IMR-90 (cell line): ENCODE data around the gene AHNAK. TPM values are rescaled to one million over a fixed set of nuclear protein-coding genes. Genes with fewer than 3 reads are reported as not detected.

Source experiments
- ATAC-seq: fragments of 200-7000 bp; cut with Tn5 transposase; 2 replicates; pipeline ENCODE4 v1.9.1; 2020; ENCODE audit warnings: low read depth, mild to moderate bottlenecking, moderate library complexity
- BruUV-seq: library from RNA; stranded (reverse); fragments of 400-500 nt; replicated peaks from 2 replicates; lab custom pipeline; 2021; lab: Mats Ljungman, UMichigan
- CTCF ChIA-PET: fragments of 300-600 bp; formaldehyde crosslinking; extraction: SDS; loops from one replicate; lab custom pipeline; 2021; ENCODE audit warnings: antibody characterized with exemption; lab: Yijun Ruan, JAX
- POLR2A ChIA-PET: fragments of 300-600 bp; sonication (Branson Sonifier 250); formaldehyde crosslinking; loops from one replicate; lab custom pipeline; 2022; ENCODE audit warnings: antibody characterized with exemption; ENCODE audit not compliant: unreplicated experiment; lab: Charles Lee
- DNase-seq: peaks from one replicate; pipeline ENCODE4 v3.0.0; 2013
- H2AFZ ChIP-seq: replicated peaks from 2 replicates; pipeline ENCODE3; 2013; ENCODE audit warnings: low read length, mild to moderate bottlenecking; ENCODE audit not compliant: poor library complexity
- H2AK5ac ChIP-seq: 2 replicates; pipeline ENCODE4 v1.6.1; 2013; ENCODE audit warnings: low read depth, low read length, inconsistent platforms
- H2AK9ac ChIP-seq: replicated peaks from 2 replicates; pipeline ENCODE3; 2013; ENCODE audit warnings: mild to moderate bottlenecking, low read depth, low read length, moderate library complexity; ENCODE audit not compliant: poor library complexity
- H2BK120ac ChIP-seq: 2 replicates; pipeline ENCODE4 v1.6.1; 2013; ENCODE audit warnings: low read depth, low read length, inconsistent platforms
- H2BK15ac ChIP-seq: 3 replicates; pipeline ENCODE4 v1.6.1; 2013; ENCODE audit warnings: low read depth, low read length, inconsistent platforms
- H2BK20ac ChIP-seq: 2 replicates; pipeline ENCODE4 v1.6.1; 2013; ENCODE audit warnings: low read depth, mild to moderate bottlenecking, inconsistent platforms, low read length, moderate library complexity
- H2BK5ac ChIP-seq: 2 replicates; pipeline ENCODE4 v1.6.1; 2013; ENCODE audit warnings: mild to moderate bottlenecking, low read depth, low read length, inconsistent platforms; ENCODE audit not compliant: poor library complexity, severe bottlenecking
- H3K14ac ChIP-seq: replicated peaks from 2 replicates; pipeline ENCODE4 v1.6.1; 2013; ENCODE audit warnings: low read depth, low read length, inconsistent platforms
- H3K18ac ChIP-seq: 2 replicates; pipeline ENCODE4 v1.6.1; 2013; ENCODE audit warnings: low read depth, low read length, control low read depth
- H3K23ac ChIP-seq: 2 replicates; pipeline ENCODE4 v1.6.1; 2013; ENCODE audit warnings: low read depth, low read length, inconsistent platforms
- H3K27ac ChIP-seq: 2 replicates; pipeline ENCODE4 v1.5.1; 2013; ENCODE audit warnings: mild to moderate bottlenecking, control low read depth, low read length; ENCODE audit not compliant: insufficient read depth
- H3K27me3 ChIP-seq: 2 replicates; pipeline ENCODE4 v1.6.1; 2013; ENCODE audit warnings: low read length; ENCODE audit not compliant: control insufficient read depth, insufficient read depth
- H3K36me3 ChIP-seq: 2 replicates; pipeline ENCODE4 v1.6.1; 2013; ENCODE audit warnings: low read length, mixed read lengths; ENCODE audit not compliant: control insufficient read depth, insufficient read depth
- H3K4ac ChIP-seq: 2 replicates; pipeline ENCODE4 v1.6.1; 2013; ENCODE audit warnings: low read depth, low read length, inconsistent platforms
- H3K4me1 ChIP-seq: 2 replicates; pipeline ENCODE4 v1.6.1; 2013; ENCODE audit warnings: low read length, mixed read lengths; ENCODE audit not compliant: control insufficient read depth, insufficient read depth
- H3K4me2 ChIP-seq: 2 replicates; pipeline ENCODE4 v1.6.1; 2013; ENCODE audit warnings: low read depth, mild to moderate bottlenecking, control low read depth, low read length, moderate library complexity
- H3K4me3 ChIP-seq: 2 replicates; pipeline ENCODE4 v1.5.1; 2013; ENCODE audit warnings: low read depth, mild to moderate bottlenecking, control low read depth, low read length, moderate library complexity; ENCODE audit not compliant: insufficient read depth
- H3K56ac ChIP-seq: 2 replicates; pipeline ENCODE4 v1.6.1; 2013; ENCODE audit warnings: low read length, inconsistent platforms; ENCODE audit not compliant: insufficient read depth; ENCODE audit errors: extremely low read depth
- H3K79me1 ChIP-seq, 2 experiments: 2 replicates each; pipeline ENCODE4 v1.6.1; 2013; ENCODE audit warnings: low read length in 2 of 2, inconsistent platforms in 1 of 2, low read depth in 1 of 2
- H3K9ac ChIP-seq: 2 replicates; pipeline ENCODE4 v1.6.1; 2013; ENCODE audit warnings: low read depth, low read length, control low read depth
- H3K9me1 ChIP-seq: 2 replicates; pipeline ENCODE4 v1.6.1; 2013; ENCODE audit warnings: low read length, inconsistent platforms; ENCODE audit not compliant: insufficient read depth
- H3K9me3 ChIP-seq: 2 replicates; pipeline ENCODE4 v1.6.1; 2013; ENCODE audit warnings: low read length; ENCODE audit not compliant: control insufficient read depth, insufficient read depth
- H4K20me1 ChIP-seq: 2 replicates; pipeline ENCODE4 v1.6.1; 2013; ENCODE audit warnings: low read length, inconsistent platforms; ENCODE audit not compliant: insufficient read depth
- H4K5ac ChIP-seq: 2 replicates; pipeline ENCODE4 v1.6.1; 2013; ENCODE audit warnings: mild to moderate bottlenecking, low read depth, low read length, control low read depth
- H4K8ac ChIP-seq, 2 experiments: 2 replicates each; pipeline ENCODE4 v1.6.1; 2013; ENCODE audit warnings: low read depth in 2 of 2, low read length in 2 of 2, control low read depth in 1 of 2, inconsistent platforms in 1 of 2
- H4K91ac ChIP-seq: 2 replicates; pipeline ENCODE4 v1.6.1; 2013; ENCODE audit warnings: low read depth, low read length, inconsistent platforms; ENCODE audit not compliant: insufficient read depth
- BHLHE40 ChIP-seq: fragments of 150-350 bp; IDR thresholded peaks from 2 replicates; pipeline ENCODE4 v1.6.1; 2016; ENCODE audit warnings: mild to moderate bottlenecking, low read depth, low read length
- CEBPB ChIP-seq: IDR thresholded peaks from 2 replicates; pipeline ENCODE4 v1.6.1; 2012; ENCODE audit warnings: low read depth, low read length, improper control_type of control experiment
- CHD1 ChIP-seq: IDR thresholded peaks from 2 replicates; pipeline ENCODE4 v1.6.1; 2012; ENCODE audit warnings: low read depth, low read length, improper control_type of control experiment
- CTCF ChIP-seq: conservative IDR thresholded peaks from 2 replicates; pipeline ENCODE4 v1.5.1; 2012; ENCODE audit warnings: mild to moderate bottlenecking, low read depth, low read length, improper control_type of control experiment
- ELK1 ChIP-seq: fragments of 150-350 bp; IDR thresholded peaks from 2 replicates; pipeline ENCODE4 v1.6.1; 2016; ENCODE audit warnings: low read depth, mild to moderate bottlenecking, low read length, moderate library complexity, borderline replicate concordance
- FOS ChIP-seq: fragments of 150-350 bp; IDR thresholded peaks from 2 replicates; pipeline ENCODE4 v1.6.1; 2016; ENCODE audit warnings: low read depth, low read length
- MAFK ChIP-seq: IDR thresholded peaks from 2 replicates; pipeline ENCODE4 v1.6.1; 2012; ENCODE audit warnings: low read depth, low read length, improper control_type of control experiment
- MAZ ChIP-seq: IDR thresholded peaks from 2 replicates; pipeline ENCODE4 v1.6.1; 2012; ENCODE audit warnings: low read depth, mild to moderate bottlenecking, low read length, improper control_type of control experiment, moderate library complexity, borderline replicate concordance
- NFE2L2 ChIP-seq: fragments of 150-350 bp; IDR thresholded peaks from 2 replicates; pipeline ENCODE4 v1.6.1; 2016; ENCODE audit warnings: low read depth, mild to moderate bottlenecking, low read length
- POLR2A ChIP-seq: IDR thresholded peaks from 2 replicates; pipeline ENCODE4 v1.6.1; 2012; ENCODE audit warnings: mild to moderate bottlenecking, low read depth, low read length
- RAD21 ChIP-seq: IDR thresholded peaks from 2 replicates; pipeline ENCODE4 v1.6.1; 2012; ENCODE audit warnings: low read length, improper control_type of control experiment
- RCOR1 ChIP-seq: IDR thresholded peaks from 2 replicates; pipeline ENCODE4 v1.6.1; 2012; ENCODE audit warnings: mild to moderate bottlenecking, low read length, improper control_type of control experiment; ENCODE audit not compliant: insufficient replicate concordance
- RFX5 ChIP-seq: IDR thresholded peaks from 2 replicates; pipeline ENCODE4 v1.8.0; 2012; ENCODE audit warnings: low read depth, mild to moderate bottlenecking, low read length, moderate library complexity
- USF2 ChIP-seq: fragments of 150-350 bp; IDR thresholded peaks from 2 replicates; pipeline ENCODE4 v1.6.1; 2017; ENCODE audit warnings: mild to moderate bottlenecking, antibody characterized with exemption, low read length, low read depth
- WGBS, 2 experiments: methylation state at CpG; one replicate each; pipeline versions ENCODE4 v1.1.5 to v1.1.7; 2013; ENCODE audit warnings: missing lambda C conversion rate in 2 of 2; ENCODE audit not compliant: insufficient read length in 1 of 2; ENCODE audit errors: extremely low coverage in 2 of 2; 5-methylcytosine and 5-hydroxymethylcytosine counted together
- dilution Hi-C: fragments of 300-500 bp; cut with HindIII; formaldehyde crosslinking; loops from one replicate; pipeline ENCODE4 v1.14.3; 2018; ENCODE audit warnings: low sequenced_read_pairs; ENCODE audit not compliant: unreplicated experiment
- in situ Hi-C: fragments of 300-500 bp; cut with MboI; formaldehyde crosslinking; loops from 3 replicates; pipeline ENCODE4 v1.14.3; 2019; ENCODE audit warnings: low sequenced_read_pairs, inconsistent platforms, mixed read lengths
- intact Hi-C: fragments of 100-400 bp; cut with micrococcal nuclease; formaldehyde crosslinking; loops from 2 replicates; pipeline ENCODE4 v1.10.0; 2022
- polyA plus RNA-seq, 3 experiments: library from polyadenylated mRNA; depleted of rRNA; stranded (reverse); fragments of >200 nt; gene quantifications; 2 replicates each; pipeline ENCODE4 v1.2.3, GENCODE V29; 2012; ENCODE audit warnings: low replicate concordance in 1 of 3
- total RNA-seq: library from RNA; depleted of rRNA; stranded (reverse); fragments of >200 nt; gene quantifications from 2 replicates; pipeline ENCODE4 v1.2.3, GENCODE V29; 2012

Gene AHNAK
- total and polyA plus RNA-seq, 2 of the 4 experiments (the other 2 are of a cell fraction) = 95.1 to 695 TPM

GRCh38 chr11:62592146-62592815 lies 45.7 kb upstream of the AHNAK start:
- no TSS peak for BruUV-seq
- peak overlapping the region; percentile 57 for H3K4me2 ChIP-seq
- POLR2A ChIA-PET = interaction anchor here (0.5 to 2.2 kb wide), 8 partner anchors 9 to 206 kb away, joined by 3 to 15 read pairs (median 5); partner anchors contain the start of genes B3GAT3, EEF1G and MTA2
- peak overlapping the region; percentile 24 for H3K23ac ChIP-seq
- 2% methylated on average over 6 of the region's 17 CpGs; no CpG with 5 or more reads in 1 of the 2 experiments for WGBS, 2 experiments
- peak overlapping the region; percentile 43 for H3K4me3 ChIP-seq
- H4K8ac ChIP-seq = peak overlapping the region; percentile 52 to 63; a peak in 3 of 4 replicates
- peak overlapping the region; percentile 53 for H2AK5ac ChIP-seq
- peak overlapping the region; percentile 89 for H2AK9ac ChIP-seq
- peak overlapping the region; percentile 4; the same call in 1 of the 2 replicates for H4K5ac ChIP-seq
- H2AFZ ChIP-seq = peak overlapping the region; percentile 96
- no peak overlapping the region for H3K18ac ChIP-seq
- H3K9ac ChIP-seq = peak overlapping the region; percentile 43
- no peak overlapping the region for H2BK20ac ChIP-seq
- no peaks in the 10 kb centered on the region for H3K9me3 ChIP-seq
- in situ Hi-C loops = no loop called here
- peak overlapping the region; percentile 44 for H3K27ac ChIP-seq
- no peak overlapping the region for H2BK15ac ChIP-seq
- peak overlapping the region; percentile 8; the same call in 1 of the 2 replicates for H3K14ac ChIP-seq
- peak overlapping the region; percentile 11 for H2BK5ac ChIP-seq
- DNase-seq (no peak), ATAC-seq (no peak; the same call in 1 of the 2 replicates)
- 0 out of 2 replicates have a peak, but pooled peaks cover 4% of the 10 kb centered on the region for H3K9me1 ChIP-seq
- peaks cover 41% of the 10 kb centered on the region for H3K36me3 ChIP-seq
- H3K27me3 ChIP-seq = no peaks in the 10 kb centered on the region
- intact Hi-C loops = loop anchor here (10.0 kb wide), 1 partner anchor 103 kb away; no protein-coding TSS in a partner anchor
- H3K56ac ChIP-seq = peak overlapping the region; percentile 16; the same call in 1 of the 2 replicates
- H3K4me1 ChIP-seq = peaks cover 6% of the 10 kb centered on the region
- peaks cover 5% of the 10 kb centered on the region; the same call in 1 of the 2 replicates for H4K20me1 ChIP-seq
- dilution Hi-C loops = no loop called here
- H3K79me1 ChIP-seq = peaks cover 18 to 45% of the 10 kb centered on the region in 2 experiments
- H4K91ac ChIP-seq = peak overlapping the region; percentile 42; the same call in 1 of the 2 replicates
- CTCF ChIA-PET = interaction anchor here (0.6 to 1.9 kb wide), 6 partner anchors 19 to 167 kb away, joined by 3 to 5 read pairs (median 4); partner anchors contain the start of genes B3GAT3, EML3 and ROM1
- no peak overlapping the region for H2BK120ac ChIP-seq
- peak overlapping the region; percentile 37 for H3K4ac ChIP-seq
- TF ChIP-seq CTCF (no peak), CEBPB (no peak), FOS (no peak), USF2 (no peak), RCOR1 (no peak), CHD1 (no peak), MAZ (no peak), BHLHE40 (no peak), POLR2A (no peak), ELK1 (no peak), RFX5 (no peak), MAFK (no peak), RAD21 (no peak), NFE2L2 (no peak)
